ENCODE data around the gene CYP4F2. TPM values are rescaled to one million over a fixed set of nuclear protein-coding genes. Genes with fewer than 3 reads are reported as not detected.
"Not testable (repeated sequence)": the region's sequence is repeated elsewhere in the genome, so short reads cannot be mapped to it uniquely, and the experiment has no call there.

CYP4F2 gene
- total RNA-seq, 4 donors from 2014 or later, result 19.8 to 915 (median 698) TPM

DNA sequence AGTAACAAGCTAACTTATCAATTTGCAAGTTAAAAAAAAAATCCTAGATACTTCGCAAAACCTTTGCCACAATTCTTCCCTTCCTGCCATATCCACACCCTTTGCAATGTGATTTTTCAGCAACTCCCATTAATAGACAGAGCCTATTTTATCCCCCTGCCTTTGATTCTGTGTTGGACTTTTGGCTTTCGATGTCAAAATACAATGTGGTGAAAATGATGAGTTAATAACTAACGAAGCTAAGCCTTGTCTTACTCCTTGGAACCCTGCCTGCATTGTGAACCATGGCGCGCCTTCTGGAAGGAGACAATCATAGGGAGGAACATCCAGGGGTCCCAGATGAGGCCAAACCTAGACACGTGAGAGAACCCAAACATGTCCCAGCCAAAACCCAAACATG, 6.4 kb downstream of the CYP4F2 start:
- Histone ChIP-seq H3K9me3 (no peaks in the 10 kb centered on the region), H3K36me3 (no peaks in the 10 kb centered on the region), H3K4me1 (peaks cover 0 to 7% (median 0%) of the 10 kb centered on the region in 4 donors), H3K27me3 (no peaks in the 10 kb centered on the region), H3K27ac (no peak overlapping the region), H3K4me3 (no peak overlapping the region)
- DNase-seq, result no peak
- no peak for TF ChIP-seq POLR2A (IDR thresholded peaks at IDR 0.05)
- TF ChIP-seq, protein P1, sequence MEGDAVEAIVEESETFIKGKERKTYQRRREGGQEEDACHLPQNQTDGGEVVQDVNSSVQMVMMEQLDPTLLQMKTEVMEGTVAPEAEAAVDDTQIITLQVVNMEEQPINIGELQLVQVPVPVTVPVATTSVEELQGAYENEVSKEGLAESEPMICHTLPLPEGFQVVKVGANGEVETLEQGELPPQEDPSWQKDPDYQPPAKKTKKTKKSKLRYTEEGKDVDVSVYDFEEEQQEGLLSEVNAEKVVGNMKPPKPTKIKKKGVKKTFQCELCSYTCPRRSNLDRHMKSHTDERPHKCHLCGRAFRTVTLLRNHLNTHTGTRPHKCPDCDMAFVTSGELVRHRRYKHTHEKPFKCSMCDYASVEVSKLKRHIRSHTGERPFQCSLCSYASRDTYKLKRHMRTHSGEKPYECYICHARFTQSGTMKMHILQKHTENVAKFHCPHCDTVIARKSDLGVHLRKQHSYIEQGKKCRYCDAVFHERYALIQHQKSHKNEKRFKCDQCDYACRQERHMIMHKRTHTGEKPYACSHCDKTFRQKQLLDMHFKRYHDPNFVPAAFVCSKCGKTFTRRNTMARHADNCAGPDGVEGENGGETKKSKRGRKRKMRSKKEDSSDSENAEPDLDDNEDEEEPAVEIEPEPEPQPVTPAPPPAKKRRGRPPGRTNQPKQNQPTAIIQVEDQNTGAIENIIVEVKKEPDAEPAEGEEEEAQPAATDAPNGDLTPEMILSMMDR (IDR thresholded peaks at IDR 0.05), result no peak

DNA sequence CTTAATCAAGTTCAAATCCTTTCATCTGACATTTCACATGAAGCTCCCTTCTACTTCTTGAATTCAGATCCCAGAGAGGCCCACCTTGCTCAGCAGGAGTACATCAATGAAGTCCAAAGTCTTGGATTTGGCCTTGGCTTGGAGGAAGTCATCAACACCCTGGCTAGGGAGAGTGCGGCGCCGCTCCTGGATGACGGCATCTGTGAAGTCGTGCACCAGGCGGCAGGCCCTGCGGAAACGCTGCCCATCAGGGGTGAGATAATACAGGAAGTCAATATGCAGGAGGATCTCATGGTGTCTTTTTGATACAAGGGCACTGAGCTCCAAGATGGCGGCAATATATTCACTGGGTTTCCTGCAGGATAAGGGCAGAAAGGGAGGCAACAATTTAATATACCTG, 8.5 kb downstream of the CYP4F2 start:
- not testable (repeated sequence) for H3K9me3 ChIP-seq, H3K4me1 ChIP-seq, DNase-seq, H3K36me3 ChIP-seq, H3K27ac ChIP-seq, H3K27me3 ChIP-seq, H3K4me3 ChIP-seq

DNA sequence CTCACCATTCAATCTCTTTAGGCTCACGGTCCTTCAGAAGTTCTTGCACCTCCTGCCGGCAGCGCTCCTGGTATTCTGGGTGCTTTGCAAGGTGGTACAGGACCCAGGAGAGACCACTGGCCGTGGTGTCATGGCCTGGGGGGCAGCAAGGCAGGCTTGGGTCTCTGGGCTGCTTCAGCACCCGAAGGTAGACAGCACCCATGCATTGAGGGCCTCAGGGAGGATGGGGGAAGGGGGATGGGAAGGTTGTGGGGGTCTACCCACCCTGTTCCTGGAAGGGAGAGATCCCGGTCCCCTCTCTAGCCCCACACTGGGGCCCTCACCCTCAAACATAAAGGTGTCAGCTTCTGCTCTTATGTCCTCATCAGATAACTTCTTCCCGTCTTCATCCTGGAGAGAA, 12.0 kb downstream of the CYP4F2 start:
- TF ChIP-seq, protein P1 (IDR thresholded peaks at IDR 0.05), result no peak
- no peak for TF ChIP-seq POLR2A (IDR thresholded peaks at IDR 0.05)
- Histone ChIP-seq H3K9me3 (no peaks in the 10 kb centered on the region), H3K27me3 (no peaks in the 10 kb centered on the region), H3K27ac (no peak overlapping the region), H3K36me3 (no peaks in the 10 kb centered on the region), H3K4me1 (no peaks in the 10 kb centered on the region), H3K4me3 (no peak overlapping the region)
- no peak for DNase-seq

DNA sequence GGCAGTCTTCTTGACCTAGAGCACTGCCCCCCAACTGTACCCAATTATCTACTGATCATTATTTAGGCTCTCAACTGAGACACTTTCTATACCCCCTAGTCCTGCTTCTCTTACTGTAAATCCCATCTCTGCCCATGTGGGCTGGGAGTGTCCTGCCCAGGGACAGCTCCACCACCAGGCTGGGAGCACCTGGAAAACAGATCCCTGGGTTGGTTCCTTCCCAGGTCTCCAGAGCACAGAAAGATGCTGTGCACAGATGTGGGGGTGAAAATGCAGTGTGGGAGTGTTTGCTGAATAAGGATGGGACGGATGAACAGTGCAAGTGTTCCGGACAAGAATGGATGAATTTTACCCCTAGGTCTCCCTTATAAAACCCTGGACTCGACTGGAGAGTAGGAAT, 12.7 kb downstream of the CYP4F2 start:
- no peak for TF ChIP-seq POLR2A (IDR thresholded peaks at IDR 0.05)
- TF ChIP-seq, protein P1 (IDR thresholded peaks at IDR 0.05), result no peak
- H3K4me3 ChIP-seq, result no peak overlapping the region
- H3K4me1 ChIP-seq, result no peaks in the 10 kb centered on the region
- H3K36me3 ChIP-seq, result peaks cover 0 to 2% (median 0%) of the 10 kb centered on the region in 3 donors
- no peaks in the 10 kb centered on the region for H3K9me3 ChIP-seq
- H3K27ac ChIP-seq, result no peak overlapping the region
- no peak for DNase-seq
- no peaks in the 10 kb centered on the region for H3K27me3 ChIP-seq

DNA sequence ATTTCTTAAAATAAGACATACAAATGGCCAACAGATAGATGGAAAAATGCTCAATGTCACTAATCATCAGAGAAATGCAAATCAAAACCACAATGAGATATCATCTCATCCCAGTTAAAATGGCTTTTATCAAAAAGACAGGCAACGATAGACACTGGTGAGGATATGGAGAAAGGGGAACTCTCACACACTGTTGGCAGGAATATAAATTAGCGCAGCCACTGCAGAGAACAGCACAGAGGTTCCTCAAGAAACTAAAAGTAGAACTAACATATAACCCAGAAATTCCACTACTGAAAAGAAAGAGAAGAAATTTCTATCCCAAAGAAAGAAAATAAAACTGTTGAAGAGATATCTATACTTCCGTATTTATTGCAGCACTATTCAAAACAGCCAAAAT, 14.5 kb downstream of the CYP4F2 start:
- not testable (repeated sequence) for H3K27ac ChIP-seq, DNase-seq, H3K9me3 ChIP-seq, H3K27me3 ChIP-seq, H3K4me1 ChIP-seq, H3K4me3 ChIP-seq, H3K36me3 ChIP-seq

DNA sequence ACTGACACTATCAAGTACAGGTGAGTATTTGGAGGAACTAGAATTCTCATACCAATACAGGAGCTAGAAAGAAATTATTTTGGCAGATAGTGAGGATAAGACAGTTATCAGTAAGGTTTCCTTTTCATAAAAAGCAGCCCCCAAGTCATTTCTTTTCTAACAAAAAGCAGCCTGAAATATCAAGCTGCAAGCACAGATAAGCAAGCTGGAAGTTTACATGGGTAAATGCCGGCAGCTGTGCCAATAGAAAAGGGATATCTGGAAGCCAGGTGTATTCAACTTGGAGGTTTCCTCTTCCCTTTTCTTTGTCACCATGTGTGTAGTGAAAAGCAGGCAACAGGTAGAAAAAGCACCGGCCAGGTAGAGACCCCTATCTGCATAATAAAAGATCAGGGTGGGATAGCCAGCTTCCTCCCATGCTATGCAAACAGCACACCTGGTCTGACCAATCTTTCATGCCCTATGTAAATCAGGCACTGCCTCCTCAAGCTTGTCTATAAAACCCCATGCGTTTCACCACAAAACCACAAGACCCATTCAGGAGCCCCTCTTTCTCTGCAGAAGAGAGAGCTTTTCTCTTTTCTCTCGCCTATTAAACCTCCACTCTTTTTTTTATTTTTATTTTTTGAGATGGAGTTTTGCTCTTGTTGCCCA, 22.9 kb downstream of the CYP4F2 start:
- TF ChIP-seq, protein P1 (IDR thresholded peaks at IDR 0.05), result no peak
- no peak for TF ChIP-seq POLR2A (IDR thresholded peaks at IDR 0.05)
- H3K27me3 ChIP-seq, result no peaks in the 10 kb centered on the region
- no peaks in the 10 kb centered on the region for H3K9me3 ChIP-seq
- no peak overlapping the region for H3K27ac ChIP-seq
- no peak overlapping the region for H3K4me3 ChIP-seq
- H3K36me3 ChIP-seq, result peaks cover 0 to under 1% (median 0%) of the 10 kb centered on the region in 3 donors
- DNase-seq, result no peak
- H3K4me1 ChIP-seq, result no peaks in the 10 kb centered on the region

DNA sequence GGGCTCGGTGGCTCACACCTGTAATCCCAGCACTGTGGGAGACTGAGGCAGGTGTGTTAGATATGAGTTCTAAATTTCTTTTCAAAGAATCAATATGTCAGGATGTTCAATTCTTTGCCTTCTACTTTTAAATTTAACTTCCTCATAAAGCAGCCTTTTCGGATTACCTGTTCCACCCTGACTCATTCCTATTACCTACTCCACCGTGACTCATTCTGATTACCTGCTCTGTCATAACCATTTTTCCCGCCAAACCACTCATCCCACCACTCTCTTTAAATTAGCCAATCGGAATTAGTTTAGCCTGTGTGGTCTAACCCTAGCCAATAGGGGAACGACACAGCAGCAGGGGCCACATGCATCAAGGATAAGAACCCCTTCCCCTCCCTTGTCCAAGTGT, 24.1 kb downstream of the CYP4F2 start:
- not testable (repeated sequence) for H3K4me1 ChIP-seq, H3K9me3 ChIP-seq, H3K36me3 ChIP-seq, H3K27ac ChIP-seq, H3K27me3 ChIP-seq, H3K4me3 ChIP-seq, DNase-seq

Data from Peyer's patch (tissue), 4 donors.